Skeletal muscle tissue (tissue), 4 donors: ENCODE results near the gene EDC4. TPM values are rescaled to one million over a fixed set of nuclear protein-coding genes. Genes with fewer than 3 reads are reported as not detected.

Experiments used
- H3K27ac ChIP-seq: one replicate; pipeline ENCODE4 v1.7.0; 2013; ENCODE audit warnings: mild to moderate bottlenecking, low read depth, low read length, inconsistent platforms
- H3K27me3 ChIP-seq, 3 donors: one replicate each; pipeline ENCODE4 v1.7.0; 2013; ENCODE audit warnings: low read length in 3 of 3; ENCODE audit not compliant: control insufficient read depth in 3 of 3, insufficient read depth in 3 of 3
- H3K36me3 ChIP-seq, 3 donors: one replicate each; pipeline ENCODE4 v1.7.0; 2013; ENCODE audit warnings: low read length in 3 of 3; ENCODE audit not compliant: control insufficient read depth in 3 of 3, insufficient read depth in 3 of 3
- H3K4me1 ChIP-seq, 3 donors: one replicate each; pipeline ENCODE4 v1.7.0; 2013; ENCODE audit warnings: low read length in 3 of 3, mild to moderate bottlenecking in 3 of 3; ENCODE audit not compliant: control insufficient read depth in 3 of 3, insufficient read depth in 3 of 3
- H3K4me3 ChIP-seq, 3 donors: one replicate each; pipeline ENCODE4 v1.7.0; 2013; ENCODE audit warnings: low read length in 3 of 3
- H3K9ac ChIP-seq, 3 donors: one replicate each; pipeline ENCODE4 v1.7.0; 2013; ENCODE audit warnings: low read length in 3 of 3, mild to moderate bottlenecking in 3 of 3, moderate library complexity in 2 of 3, low read depth in 1 of 3
- H3K9me3 ChIP-seq, 3 donors: one replicate each; pipeline ENCODE4 v1.7.0; 2013; ENCODE audit warnings: low read length in 3 of 3; ENCODE audit not compliant: control insufficient read depth in 3 of 3
- total RNA-seq: library from RNA; depleted of rRNA; stranded (reverse); fragments of >200 nt; gene quantifications from one replicate; pipeline ENCODE4 v1.2.3, GENCODE V29; 2014
- donor health status: Osteomylitis.

The EDC4 gene
- total RNA-seq, 1 donor from 2014 or later = 66.3 TPM

DNA sequence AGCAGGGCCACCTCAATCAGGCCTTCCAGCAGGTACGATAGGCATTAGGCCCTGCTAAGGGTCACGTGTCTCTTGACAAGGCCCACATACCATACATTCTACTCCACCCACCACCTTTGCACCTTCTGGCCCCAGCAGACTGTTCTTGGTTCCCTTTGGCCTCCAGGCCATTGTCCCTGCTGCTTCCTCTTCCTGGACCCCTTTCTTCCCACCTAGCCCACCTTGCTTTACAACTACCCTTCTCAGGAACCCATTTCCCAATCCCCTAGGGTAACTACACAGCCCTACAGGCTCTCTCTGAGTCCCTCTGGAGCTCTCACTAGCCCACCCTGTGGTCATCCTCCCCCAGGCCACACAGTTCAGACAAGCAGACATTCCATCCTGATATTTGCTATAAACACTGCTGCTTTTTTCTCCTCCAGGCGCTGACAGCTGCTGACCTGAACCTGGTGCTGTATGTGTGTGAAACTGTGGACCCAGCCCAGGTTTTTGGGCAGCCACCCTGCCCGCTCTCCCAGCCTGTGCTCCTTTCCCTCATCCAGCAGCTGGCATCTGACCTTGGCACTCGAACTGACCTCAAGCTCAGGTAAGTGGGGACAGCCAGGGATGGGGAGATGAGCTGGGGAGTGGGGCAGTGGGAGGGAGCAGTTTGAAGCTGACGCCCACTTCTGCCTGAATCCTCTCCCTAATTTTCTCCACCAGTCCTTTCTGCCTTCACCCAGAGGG is 10.5 kb downstream of the EDC4 start:
- H3K27ac ChIP-seq = peak overlapping the region; percentile 99
- H3K9ac ChIP-seq = peak overlapping the region; percentile 58 to 87 (median 69)
- H3K4me1 ChIP-seq = peaks cover 51 to 61% (median 57%) of the 10 kb centered on the region in 3 donors
- H3K9me3 ChIP-seq = no peaks in the 10 kb centered on the region
- no peaks in the 10 kb centered on the region for H3K27me3 ChIP-seq
- H3K4me3 ChIP-seq = peak overlapping the region; percentile 23 to 70 (median 62)
- peaks cover 54 to 66% (median 60%) of the 10 kb centered on the region in 3 donors for H3K36me3 ChIP-seq

DNA sequence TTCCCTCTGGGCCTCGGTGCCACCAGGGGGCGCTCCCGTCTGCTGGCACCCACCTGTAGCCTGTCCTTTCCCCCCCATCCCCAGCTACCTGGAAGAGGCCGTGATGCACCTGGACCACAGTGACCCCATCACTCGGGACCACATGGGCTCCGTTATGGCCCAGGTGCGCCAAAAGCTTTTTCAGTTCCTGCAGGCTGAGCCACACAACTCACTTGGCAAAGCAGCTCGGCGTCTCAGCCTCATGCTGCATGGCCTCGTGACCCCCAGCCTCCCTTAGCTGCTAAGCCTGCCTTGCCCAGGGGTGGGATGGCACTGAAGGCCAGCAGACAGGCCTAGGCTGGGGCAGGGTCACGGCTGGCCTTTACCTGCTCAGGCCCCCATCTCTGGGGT is 11.0 kb downstream of the EDC4 start:
- Histone ChIP-seq H3K4me3 (no peak overlapping the region), H3K9me3 (no peaks in the 10 kb centered on the region), H3K36me3 (peaks cover 48 to 61% (median 55%) of the 10 kb centered on the region in 3 donors), H3K4me1 (peaks cover 51 to 61% (median 57%) of the 10 kb centered on the region in 3 donors), H3K9ac (peak overlapping the region; percentile 3 to 87 (median 58)), H3K27ac (peak overlapping the region; percentile 99), H3K27me3 (no peaks in the 10 kb centered on the region)

DNA sequence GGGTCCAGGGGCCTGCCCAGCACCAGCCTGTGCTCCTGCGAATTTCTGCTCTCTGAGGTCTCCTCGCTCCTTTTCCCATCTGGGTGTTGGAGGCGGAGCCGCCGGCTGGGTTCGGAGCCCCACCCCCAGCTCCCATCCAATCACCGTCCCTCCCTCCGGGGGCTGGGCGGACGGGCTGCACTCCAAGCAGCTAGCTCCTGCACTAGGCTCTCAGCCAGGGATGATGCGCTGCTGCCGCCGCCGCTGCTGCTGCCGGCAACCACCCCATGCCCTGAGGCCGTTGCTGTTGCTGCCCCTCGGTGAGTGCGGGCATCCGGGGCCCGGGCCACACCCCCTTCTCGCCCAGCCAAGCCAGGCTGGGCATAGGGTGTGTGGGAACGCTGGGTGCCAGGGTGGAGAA is 11.8 kb downstream of the EDC4 start, which contains the start of gene NRN1L:
Gene NRN1L, plus strand, starts transcription at position 202 of the 400 bp plus-strand sequence. Its CDS starts 19 bp downstream, at position 221.
- Histone ChIP-seq H3K4me1 (peaks cover 50 to 55% (median 55%) of the 10 kb centered on the region in 3 donors), H3K9me3 (no peaks in the 10 kb centered on the region), H3K36me3 (peaks cover 40 to 52% (median 47%) of the 10 kb centered on the region in 3 donors), H3K9ac (peak within 1 kb of the TSS; percentile 3 to 87 (median 58)), H3K4me3 (peak within 1 kb of the TSS in 1 of 3 donors; percentile 29), H3K27ac (peak within 1 kb of the TSS; percentile 99), H3K27me3 (no peaks in the 10 kb centered on the region)

DNA sequence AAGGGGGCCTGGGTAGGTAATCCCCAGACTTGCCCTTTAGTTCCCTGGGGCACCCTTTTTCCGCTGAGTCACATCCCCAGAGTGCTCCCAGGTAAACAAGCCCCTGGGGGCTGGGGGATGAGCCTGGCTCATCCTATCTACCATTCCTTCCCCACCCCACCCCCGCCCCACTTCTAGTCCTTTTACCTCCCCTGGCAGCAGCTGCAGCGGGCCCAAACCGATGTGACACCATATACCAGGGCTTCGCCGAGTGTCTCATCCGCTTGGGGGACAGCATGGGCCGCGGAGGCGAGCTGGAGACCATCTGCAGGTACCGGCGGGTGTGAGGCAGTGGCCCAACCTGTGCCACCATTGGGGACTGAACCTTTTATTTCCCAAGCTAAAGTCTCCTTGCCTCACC is 12.7 kb downstream of the EDC4 start:
- Histone ChIP-seq H3K4me3 (no peak overlapping the region), H3K36me3 (peaks cover 32 to 44% (median 38%) of the 10 kb centered on the region in 3 donors), H3K9me3 (no peaks in the 10 kb centered on the region), H3K9ac (peak overlapping the region in 2 of 3 donors; percentile 58 to 87), H3K27ac (peak overlapping the region; percentile 99), H3K4me1 (peaks cover 42 to 47% (median 46%) of the 10 kb centered on the region in 3 donors), H3K27me3 (no peaks in the 10 kb centered on the region)

DNA sequence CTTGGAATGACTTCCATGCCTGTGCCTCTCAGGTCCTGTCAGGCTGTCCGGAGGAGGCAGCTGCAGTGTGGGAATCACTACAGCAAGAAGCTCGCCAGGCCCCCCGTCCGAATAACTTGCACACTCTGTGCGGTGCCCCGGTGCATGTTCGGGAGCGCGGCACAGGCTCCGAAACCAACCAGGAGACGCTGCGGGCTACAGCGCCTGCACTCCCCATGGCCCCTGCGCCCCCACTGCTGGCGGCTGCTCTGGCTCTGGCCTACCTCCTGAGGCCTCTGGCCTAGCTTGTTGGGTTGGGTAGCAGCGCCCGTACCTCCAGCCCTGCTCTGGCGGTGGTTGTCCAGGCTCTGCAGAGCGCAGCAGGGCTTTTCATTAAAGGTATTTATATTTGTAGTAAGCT is 13.1 kb downstream of the EDC4 start:
- Histone ChIP-seq H3K4me1 (peaks cover 37 to 42% (median 42%) of the 10 kb centered on the region in 3 donors), H3K27me3 (no peaks in the 10 kb centered on the region), H3K9me3 (no peaks in the 10 kb centered on the region), H3K36me3 (peaks cover 27 to 40% (median 34%) of the 10 kb centered on the region in 3 donors), H3K27ac (peak overlapping the region; percentile 99), H3K4me3 (no peak overlapping the region), H3K9ac (peak overlapping the region in 1 of 3 donors; percentile 33)

DNA sequence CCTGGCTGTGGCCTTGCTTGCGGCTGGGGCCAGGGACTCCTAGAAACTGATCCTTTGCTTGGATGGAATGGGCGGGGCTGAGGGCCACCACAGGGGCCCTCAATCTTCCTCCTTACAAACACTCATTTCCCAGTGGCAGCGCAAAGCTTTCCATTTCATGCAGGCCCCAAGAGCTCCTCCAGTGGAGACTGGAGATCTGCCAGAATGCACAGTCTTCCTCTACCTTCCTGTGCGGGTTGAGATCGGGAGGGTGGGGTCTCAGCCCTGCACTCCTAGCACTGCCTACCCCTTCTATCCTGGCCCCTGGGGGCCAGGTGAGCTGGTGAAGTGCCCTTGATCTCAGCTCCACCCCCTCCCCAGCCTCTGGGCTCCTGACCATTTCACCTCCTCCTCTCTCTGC is 13.5 kb downstream of the EDC4 start:
- no peak overlapping the region for H3K4me3 ChIP-seq
- H3K9ac ChIP-seq = peak overlapping the region in 1 of 3 donors; percentile 33
- H3K9me3 ChIP-seq = no peaks in the 10 kb centered on the region
- H3K36me3 ChIP-seq = peaks cover 23 to 35% (median 30%) of the 10 kb centered on the region in 3 donors
- H3K4me1 ChIP-seq = peaks cover 33 to 38% (median 38%) of the 10 kb centered on the region in 3 donors
- H3K27me3 ChIP-seq = no peaks in the 10 kb centered on the region
- H3K27ac ChIP-seq = no peak overlapping the region

DNA sequence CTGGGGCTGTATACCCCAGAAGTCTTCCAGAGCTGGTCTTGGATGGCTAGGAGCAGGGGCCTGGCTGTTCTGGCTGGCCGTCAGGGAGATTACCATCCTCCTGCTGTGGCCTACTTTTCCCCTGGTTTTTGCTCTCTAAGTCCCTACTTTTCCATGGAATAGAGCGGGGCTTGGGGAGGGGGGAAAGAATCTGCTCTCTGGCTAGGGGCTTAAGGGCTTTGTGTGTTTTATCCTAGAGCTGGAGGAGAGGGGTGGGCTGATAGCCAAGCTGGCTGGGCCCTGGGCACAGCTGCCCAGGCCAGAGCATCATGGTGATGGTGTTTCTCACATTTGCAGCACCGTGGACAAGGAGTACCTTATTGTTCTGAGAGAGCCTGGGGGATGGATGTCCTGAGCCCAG is 15.5 kb downstream of the EDC4 start:
- Histone ChIP-seq H3K9me3 (no peaks in the 10 kb centered on the region), H3K4me3 (no peak overlapping the region), H3K27ac (no peak overlapping the region), H3K4me1 (peaks cover 18 to 25% (median 21%) of the 10 kb centered on the region in 3 donors), H3K27me3 (no peaks in the 10 kb centered on the region), H3K9ac (no peak overlapping the region), H3K36me3 (peaks cover 12 to 21% (median 14%) of the 10 kb centered on the region in 3 donors)

DNA sequence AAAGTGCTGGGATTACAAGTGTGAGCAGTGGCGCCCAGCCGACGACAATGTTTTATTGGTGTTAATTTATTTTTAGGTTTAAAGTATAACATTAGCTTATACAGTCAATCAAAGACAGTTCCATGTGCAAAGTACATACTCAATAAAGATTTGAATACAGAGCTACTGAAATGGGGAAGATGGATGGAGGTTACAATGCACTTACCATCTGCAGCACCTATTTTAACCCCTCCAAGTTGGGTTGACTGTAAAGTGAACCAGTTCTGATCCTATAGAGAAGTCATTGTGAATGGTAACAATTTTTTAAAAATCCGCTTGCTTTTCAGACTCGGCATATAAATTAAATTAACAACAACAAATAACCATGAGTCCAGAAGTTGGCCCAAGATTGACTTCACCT is 19.5 kb downstream of the EDC4 start:
- Histone ChIP-seq H3K4me1 (peaks cover 35 to 40% (median 39%) of the 10 kb centered on the region in 3 donors), H3K27ac (peak overlapping the region; percentile 96)

DNA sequence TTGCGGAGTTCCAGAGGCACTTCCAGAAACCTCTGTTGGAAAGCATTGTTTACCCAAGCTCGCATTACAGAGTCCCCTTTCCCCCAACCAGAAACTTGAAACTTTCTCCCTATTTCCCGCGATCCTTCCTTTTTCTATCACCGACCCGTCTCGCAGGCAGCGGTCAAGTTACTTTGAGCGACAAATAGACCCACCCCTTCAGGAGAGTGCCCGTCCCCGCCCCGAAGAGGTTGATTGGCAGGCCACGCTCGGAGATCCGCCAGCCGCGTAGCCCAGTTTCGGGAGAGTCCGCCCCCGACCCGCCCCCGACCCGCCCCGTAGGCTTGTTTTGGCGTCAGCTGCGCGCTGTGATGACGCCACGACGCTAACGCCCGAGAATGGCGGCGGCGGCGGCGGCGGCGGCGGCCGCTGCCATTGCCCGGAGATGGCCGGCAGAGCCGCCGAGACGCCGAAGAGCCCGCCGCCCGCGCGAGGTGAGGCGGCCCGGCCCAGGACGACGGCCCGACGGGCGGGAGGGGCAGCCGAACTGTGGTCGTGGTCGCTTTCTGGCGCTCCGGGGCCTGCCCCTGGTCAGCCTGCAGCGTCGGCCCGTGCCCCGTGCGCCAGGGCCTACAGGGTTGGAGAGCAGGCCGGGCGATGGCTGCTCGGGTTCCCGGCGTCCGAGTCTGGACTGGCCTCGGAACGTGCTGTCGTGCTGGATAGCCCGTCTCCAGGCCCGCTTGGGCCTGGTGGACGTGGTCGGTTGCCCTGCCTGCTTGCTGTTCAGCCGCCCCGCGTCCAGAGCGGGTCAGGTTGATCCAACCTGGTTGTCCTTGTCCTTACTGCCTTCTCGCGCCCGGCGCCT is 20.3 kb downstream of the EDC4 start, which contains the start of gene PSKH1:
Gene PSKH1, plus strand, starts transcription at position 356 of the 844 bp plus-strand sequence. CDS start 15,496 bp downstream, outside the sequence.
- Histone ChIP-seq H3K9me3 (no peaks in the 10 kb centered on the region), H3K4me1 (peaks cover 37 to 43% (median 41%) of the 10 kb centered on the region in 3 donors), H3K4me3 (peak within 1 kb of the TSS; percentile 92 to 94 (median 93)), H3K36me3 (no peaks in the 10 kb centered on the region), H3K9ac (peak within 1 kb of the TSS; percentile 98 to 100 (median 98)), H3K27ac (peak within 1 kb of the TSS; percentile 96), H3K27me3 (no peaks in the 10 kb centered on the region)

More for the DNA sequence above, 19.5 kb downstream of the EDC4 start:
- H3K27me3 ChIP-seq = no peaks in the 10 kb centered on the region
- H3K9me3 ChIP-seq = no peaks in the 10 kb centered on the region
- no peaks in the 10 kb centered on the region for H3K36me3 ChIP-seq
- H3K4me3 ChIP-seq = peak overlapping the region; percentile 66 to 85 (median 71)
- peak overlapping the region; percentile 76 to 88 (median 84) for H3K9ac ChIP-seq
